OCI-LY1 (cell line): ENCODE results near the gene C3orf70.

Source experiments
- H2AFZ ChIP-seq: fragments of 200-600 bp; sonication (generic), shearing (Covaris generic); 2 replicates; pipeline ENCODE4 v1.6.0; 2014; ENCODE audit warnings: antibody characterized with exemption, mild to moderate bottlenecking, low read length
- H3F3A ChIP-seq: fragments of 200-600 bp; sonication (generic), shearing (Covaris generic); 2 replicates; pipeline ENCODE4 v1.6.0; 2014; ENCODE audit warnings: mild to moderate bottlenecking, antibody characterized with exemption, low read length, moderate library complexity; ENCODE audit not compliant: insufficient read depth
- H3K27ac ChIP-seq: fragments of 200-600 bp; sonication (generic); 2 replicates; pipeline ENCODE4 v1.5.1; 2014; ENCODE audit warnings: low read length, mixed run types, mild to moderate bottlenecking, low read depth; ENCODE audit not compliant: poor library complexity, severe bottlenecking
- H3K27me3 ChIP-seq: fragments of 200-600 bp; sonication (generic); 2 replicates; pipeline ENCODE4 v1.6.0; 2014; ENCODE audit warnings: antibody characterized with exemption, mild to moderate bottlenecking, low read length, moderate library complexity; ENCODE audit not compliant: insufficient read depth
- H3K36me3 ChIP-seq: fragments of 200-600 bp; sonication (generic); 2 replicates; pipeline ENCODE4 v1.6.1; 2014; ENCODE audit warnings: mild to moderate bottlenecking, antibody characterized with exemption, low read length, moderate library complexity, mixed read lengths; ENCODE audit not compliant: insufficient read depth
- H3K4me1 ChIP-seq: fragments of 200-600 bp; sonication (generic); 2 replicates; pipeline ENCODE4 v1.5.1; 2014; ENCODE audit warnings: mild to moderate bottlenecking, low read length, moderate library complexity; ENCODE audit not compliant: insufficient read depth, severe bottlenecking
- H3K4me2 ChIP-seq: fragments of 200-600 bp; sonication (generic), shearing (Covaris generic); 2 replicates; pipeline ENCODE4 v1.6.1; 2014; ENCODE audit warnings: low read length
- H3K4me3 ChIP-seq: fragments of 200-600 bp; sonication (generic); 2 replicates; pipeline ENCODE4 v1.5.1; 2014; ENCODE audit warnings: low read length, low read depth, mild to moderate bottlenecking, mixed read lengths; ENCODE audit not compliant: poor library complexity, severe bottlenecking
- H3K79me2 ChIP-seq: fragments of 200-600 bp; shearing (Covaris generic); 2 replicates; pipeline ENCODE4 v1.6.1; 2016; ENCODE audit warnings: mixed run types, low read length, mixed read lengths; ENCODE audit not compliant: insufficient read depth
- H3K9ac ChIP-seq: fragments of 200-600 bp; sonication (generic), shearing (Covaris generic); 2 replicates; pipeline ENCODE4 v1.6.1; 2014; ENCODE audit warnings: mild to moderate bottlenecking, low read length, mixed read lengths
- H3K9me2 ChIP-seq: fragments of 200-600 bp; sonication (generic), shearing (Covaris generic); 2 replicates; pipeline ENCODE4 v1.6.1; 2014; ENCODE audit warnings: low read depth, mild to moderate bottlenecking, low read length, mixed read lengths
- H3K9me3 ChIP-seq: fragments of 200-600 bp; shearing (Covaris generic); 2 replicates; pipeline ENCODE4 v1.6.1; 2014; ENCODE audit warnings: low read length, mixed read lengths
- H4K20me1 ChIP-seq: fragments of 200-600 bp; sonication (generic), shearing (Covaris generic); 2 replicates; pipeline ENCODE4 v1.6.0; 2016; ENCODE audit warnings: mild to moderate bottlenecking, low read length; ENCODE audit not compliant: insufficient read depth
- CTCF ChIP-seq: fragments of 200-600 bp; sonication (generic), shearing (Covaris generic); IDR thresholded peaks from 2 replicates; pipeline ENCODE4 v1.5.1; 2017; ENCODE audit warnings: mild to moderate bottlenecking, antibody characterized with exemption, low read length, moderate library complexity, mixed read lengths
- EZH2 ChIP-seq: fragments of 200-600 bp; sonication (generic), shearing (Covaris generic); IDR thresholded peaks from 2 replicates; pipeline ENCODE4 v1.8.0; 2017; ENCODE audit warnings: borderline replicate concordance, mixed run types, mild to moderate bottlenecking, antibody characterized with exemption, low read length, moderate library complexity, mixed read lengths

C3orf70 gene

GRCh38 chr3:185049710-185050109, 103.2 kb downstream of the C3orf70 start:
- no peaks in the 10 kb centered on the region for H4K20me1 ChIP-seq
- no peak overlapping the region for H3K27ac ChIP-seq
- TF ChIP-seq CTCF = no peak
- no peak for TF ChIP-seq EZH2
- H3K36me3 ChIP-seq = peaks cover 47% of the 10 kb centered on the region
- H2AFZ ChIP-seq = no peak overlapping the region
- H3K79me2 ChIP-seq = no peaks in the 10 kb centered on the region
- H3K9me3 ChIP-seq = no peaks in the 10 kb centered on the region
- no peaks in the 10 kb centered on the region for H3K27me3 ChIP-seq
- no peak overlapping the region for H3K4me2 ChIP-seq
- no peaks in the 10 kb centered on the region for H3F3A ChIP-seq
- no peaks in the 10 kb centered on the region for H3K4me1 ChIP-seq
- no peak overlapping the region for H3K9ac ChIP-seq
- H3K4me3 ChIP-seq = no peak overlapping the region
- H3K9me2 ChIP-seq = no peaks in the 10 kb centered on the region

DNA sequence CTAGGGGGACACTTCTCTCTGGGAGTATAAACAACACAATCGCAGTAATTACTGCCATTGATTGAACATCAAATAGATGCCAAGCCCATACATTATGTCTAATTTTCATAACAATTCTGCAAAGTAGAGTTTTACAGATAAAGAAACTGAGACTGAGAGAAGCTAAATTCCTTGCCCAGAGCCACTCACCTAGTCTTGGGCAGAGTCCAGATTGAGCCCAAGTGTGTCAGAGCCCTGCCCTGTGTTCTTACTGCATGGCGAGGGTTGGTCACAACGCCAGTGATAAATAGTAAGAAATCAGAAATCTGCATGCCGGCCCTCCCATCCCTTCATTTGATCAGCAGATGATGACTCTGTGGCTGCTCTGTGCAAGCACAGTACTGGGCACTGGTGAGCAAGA, 106.3 kb downstream of the C3orf70 start:
- no peaks in the 10 kb centered on the region for H3K79me2 ChIP-seq
- H3K4me1 ChIP-seq = no peaks in the 10 kb centered on the region
- no peaks in the 10 kb centered on the region for H3K9me2 ChIP-seq
- H3K4me2 ChIP-seq = no peak overlapping the region
- no peak for TF ChIP-seq CTCF
- TF ChIP-seq EZH2 = no peak
- no peaks in the 10 kb centered on the region for H3K27me3 ChIP-seq
- H3K27ac ChIP-seq = no peak overlapping the region
- H3K36me3 ChIP-seq = peaks cover 26% of the 10 kb centered on the region; the same call in 1 of the 2 replicates
- H3K9ac ChIP-seq = no peak overlapping the region
- no peaks in the 10 kb centered on the region for H4K20me1 ChIP-seq
- H3K9me3 ChIP-seq = no peaks in the 10 kb centered on the region
- no peak overlapping the region for H2AFZ ChIP-seq
- no peak overlapping the region for H3K4me3 ChIP-seq
- no peaks in the 10 kb centered on the region for H3F3A ChIP-seq

- no peaks in the 10 kb centered on the region for H3F3A ChIP-seq
- no peaks in the 10 kb centered on the region for H3K9me2 ChIP-seq
- H3K4me1 ChIP-seq = no peaks in the 10 kb centered on the region
- H2AFZ ChIP-seq = no peak overlapping the region
- no peaks in the 10 kb centered on the region for H3K9me3 ChIP-seq
- no peaks in the 10 kb centered on the region for H4K20me1 ChIP-seq
- no peak overlapping the region for H3K27ac ChIP-seq
- H3K36me3 ChIP-seq = peaks cover 25% of the 10 kb centered on the region; the same call in 1 of the 2 replicates
- H3K4me2 ChIP-seq = no peak overlapping the region
- H3K79me2 ChIP-seq = no peaks in the 10 kb centered on the region
- no peak overlapping the region for H3K9ac ChIP-seq
- H3K27me3 ChIP-seq = no peaks in the 10 kb centered on the region
- no peak for TF ChIP-seq EZH2
- TF ChIP-seq CTCF = no peak
- H3K4me3 ChIP-seq = no peak overlapping the region
Observed at GRCh38 chr3:185046164-185046515, 106.7 kb downstream of the C3orf70 start.
